Suprapubic skin (tissue), 4 donors: ENCODE data around the gene SERF2.

ENCODE experiments used
- EP300 ChIP-seq: sonication (generic); formaldehyde crosslinking; IDR thresholded peaks from one replicate; pipeline ENCODE4 v1.6.1; 2017; ENCODE audit warnings: antibody characterized with exemption
- POLR2A ChIP-seq, 2 donors: fragments of 450-650 bp; IDR thresholded peaks; one replicate each; pipeline ENCODE4 v1.6.1; 2017; ENCODE audit warnings: antibody characterized with exemption in 2 of 2, mild to moderate bottlenecking in 2 of 2, moderate library complexity in 2 of 2
- POLR2AphosphoS5 ChIP-seq, 3 donors: sonication (generic); formaldehyde crosslinking; IDR thresholded peaks; one replicate each; pipeline ENCODE4 v1.6.1; 2017; ENCODE audit warnings: antibody characterized with exemption in 3 of 3
- TF ChIP-seq, protein P1 (sequence below), 2 donors: fragments of 200-600 bp in 1 of 2; fragments of 450-650 bp in 1 of 2; sonication (generic) in 1 of 2; IDR thresholded peaks; one replicate each; pipeline ENCODE4 v1.5.1; 2016 to 2019; ENCODE audit warnings: antibody characterized with exemption in 2 of 2, mild to moderate bottlenecking in 1 of 2, moderate library complexity in 1 of 2

DNA sequence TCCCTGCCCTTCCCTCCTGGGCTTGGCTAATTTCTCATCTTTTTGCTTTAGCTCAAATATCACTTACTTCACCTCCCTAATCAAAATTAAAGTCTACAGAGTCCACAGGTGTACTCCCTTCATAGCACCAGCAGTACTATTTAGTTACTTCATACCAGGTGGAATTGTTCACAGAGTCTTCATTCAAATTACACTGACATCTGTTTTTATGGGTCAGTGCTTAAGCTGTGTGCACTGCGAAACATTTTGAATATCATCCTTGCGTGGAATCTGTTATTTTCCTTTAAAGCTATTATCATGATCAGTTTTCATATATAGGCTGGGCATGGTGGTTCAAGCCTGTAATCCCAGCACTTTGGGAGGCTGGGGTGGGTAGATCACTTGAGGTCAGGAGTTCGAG is 2.7 kb upstream of the SERF2 start:
- TF ChIP-seq POLR2A (IDR thresholded peaks at IDR 0.05), result no peak
- TF ChIP-seq, protein P1, sequence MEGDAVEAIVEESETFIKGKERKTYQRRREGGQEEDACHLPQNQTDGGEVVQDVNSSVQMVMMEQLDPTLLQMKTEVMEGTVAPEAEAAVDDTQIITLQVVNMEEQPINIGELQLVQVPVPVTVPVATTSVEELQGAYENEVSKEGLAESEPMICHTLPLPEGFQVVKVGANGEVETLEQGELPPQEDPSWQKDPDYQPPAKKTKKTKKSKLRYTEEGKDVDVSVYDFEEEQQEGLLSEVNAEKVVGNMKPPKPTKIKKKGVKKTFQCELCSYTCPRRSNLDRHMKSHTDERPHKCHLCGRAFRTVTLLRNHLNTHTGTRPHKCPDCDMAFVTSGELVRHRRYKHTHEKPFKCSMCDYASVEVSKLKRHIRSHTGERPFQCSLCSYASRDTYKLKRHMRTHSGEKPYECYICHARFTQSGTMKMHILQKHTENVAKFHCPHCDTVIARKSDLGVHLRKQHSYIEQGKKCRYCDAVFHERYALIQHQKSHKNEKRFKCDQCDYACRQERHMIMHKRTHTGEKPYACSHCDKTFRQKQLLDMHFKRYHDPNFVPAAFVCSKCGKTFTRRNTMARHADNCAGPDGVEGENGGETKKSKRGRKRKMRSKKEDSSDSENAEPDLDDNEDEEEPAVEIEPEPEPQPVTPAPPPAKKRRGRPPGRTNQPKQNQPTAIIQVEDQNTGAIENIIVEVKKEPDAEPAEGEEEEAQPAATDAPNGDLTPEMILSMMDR (IDR thresholded peaks at IDR 0.05), result no peak
- TF ChIP-seq EP300, result no peak
- TF ChIP-seq POLR2AphosphoS5 (IDR thresholded peaks at IDR 0.05), result no peak
